GDM1 (cell line): ENCODE results near the gene CCL2.

Experiments
- DNase-seq: peaks from one replicate; lab custom pipeline; 2025; lab: John Stamatoyannopoulos, UW

The CCL2 gene

GRCh38 chr17:34241062-34241461 lies 14.0 kb upstream of the CCL2 start:
- peak; percentile 34 for DNase-seq

- peak; percentile 66 for DNase-seq
Observed at GRCh38 chr17:34242587-34243363, 12.3 kb upstream of the CCL2 start.

- DNase-seq = no peak
Observed at GRCh38 chr17:34243364-34244320, 11.4 kb upstream of the CCL2 start.

GRCh38 chr17:34245351-34245905 lies 9.7 kb upstream of the CCL2 start:
- no peak for DNase-seq

GRCh38 chr17:34246446-34246845 lies 8.6 kb upstream of the CCL2 start:
- DNase-seq = peak; percentile 58

GRCh38 chr17:34246881-34247280 lies 8.2 kb upstream of the CCL2 start:
- DNase-seq = no peak

- no peak for DNase-seq
Observed at GRCh38 chr17:34248511-34249024, 6.5 kb upstream of the CCL2 start.

- no peak for DNase-seq
Observed at GRCh38 chr17:34249061-34249460, 6.0 kb upstream of the CCL2 start.

- DNase-seq = no peak
Observed at GRCh38 chr17:34249478-34249877, 5.6 kb upstream of the CCL2 start.

GRCh38 chr17:34251186-34251585 lies 3.9 kb upstream of the CCL2 start:
- DNase-seq = no peak

- DNase-seq = peak; percentile 59
Observed at GRCh38 chr17:34252095-34252443, 3.0 kb upstream of the CCL2 start.

- DNase-seq = no peak
Observed at GRCh38 chr17:34252444-34253138, 2.5 kb upstream of the CCL2 start.

GRCh38 chr17:34253139-34253525 lies 2.0 kb upstream of the CCL2 start:
- no peak for DNase-seq

- no peak for DNase-seq
Observed at GRCh38 chr17:34254146-34254545, 939 bp upstream of the CCL2 start.

GRCh38 chr17:34255381-34255732 lies 272 bp downstream of the CCL2 start:
- DNase-seq = no peak

GRCh38 chr17:34255841-34256240 lies 756 bp downstream of the CCL2 start:
- DNase-seq = no peak

GRCh38 chr17:34257299-34257985 lies 2.4 kb downstream of the CCL2 start:
- no peak for DNase-seq

GRCh38 chr17:34257986-34258326 lies 2.9 kb downstream of the CCL2 start:
- no peak for DNase-seq

- DNase-seq = no peak
Observed at GRCh38 chr17:34259146-34259545, 4.1 kb downstream of the CCL2 start.

GRCh38 chr17:34260861-34261260 lies 5.8 kb downstream of the CCL2 start:
- no peak for DNase-seq

GRCh38 chr17:34261568-34262337 lies 6.7 kb downstream of the CCL2 start:
- DNase-seq = no peak
